Measurements from ENCODE around the gene EWSR1.

EWSR1 gene

GRCh38 chr22:29320546-29320945 is 52.5 kb downstream of the EWSR1 start:
- peak; percentile 44 for DNase-seq

GRCh38 chr22:29323641-29324040 is 55.6 kb downstream of the EWSR1 start:
- no peak for DNase-seq

- DNase-seq, result no peak
Measured at GRCh38 chr22:29325356-29325755, 57.3 kb downstream of the EWSR1 start.

- no peak for DNase-seq
Measured at GRCh38 chr22:29325785-29326315, 57.8 kb downstream of the EWSR1 start.

- no peak for DNase-seq
Measured at GRCh38 chr22:29326481-29326880, 58.4 kb downstream of the EWSR1 start.

- no peak for DNase-seq
Measured at GRCh38 chr22:29327089-29327764, 59.2 kb downstream of the EWSR1 start.

GRCh38 chr22:29328055-29328454 is 60.0 kb downstream of the EWSR1 start:
- no peak for DNase-seq

GRCh38 chr22:29328566-29329500 is 60.8 kb downstream of the EWSR1 start:
- DNase-seq, result no peak

- no peak for DNase-seq
Measured at GRCh38 chr22:29329581-29329980, 61.5 kb downstream of the EWSR1 start.

- no peak for DNase-seq
Measured at GRCh38 chr22:29330291-29330690, 62.2 kb downstream of the EWSR1 start.

- DNase-seq, result no peak
Measured at GRCh38 chr22:29330753-29331152, 62.7 kb downstream of the EWSR1 start.

GRCh38 chr22:29331213-29331612 is 63.1 kb downstream of the EWSR1 start:
- no peak for DNase-seq

GRCh38 chr22:29331658-29332300 is 63.7 kb downstream of the EWSR1 start:
- no peak for DNase-seq

- no peak for DNase-seq
Measured at GRCh38 chr22:29332886-29333496, 64.9 kb downstream of the EWSR1 start.

GRCh38 chr22:29334148-29334547 is 66.1 kb downstream of the EWSR1 start:
- no peak for DNase-seq

GRCh38 chr22:29334696-29335344 is 66.8 kb downstream of the EWSR1 start:
- DNase-seq, result no peak

- no peak for DNase-seq
Measured at GRCh38 chr22:29335656-29336055, 67.6 kb downstream of the EWSR1 start.

- no peak for DNase-seq
Measured at GRCh38 chr22:29336751-29337490, 68.9 kb downstream of the EWSR1 start.

- DNase-seq, result no peak
Measured at GRCh38 chr22:29337631-29338284, 69.7 kb downstream of the EWSR1 start.

- DNase-seq, result no peak
Measured at GRCh38 chr22:29338398-29338797, 70.3 kb downstream of the EWSR1 start.

Measured in hematopoietic multipotent progenitor cell treated with erythropoietin and hydrocortisone succinate and interleukin-3 and kit ligand, for 8 days (in vitro differentiated cells).